H1 (cell line): ENCODE results near the gene ADAM12. TPM values are rescaled to one million over a fixed set of nuclear protein-coding genes. Genes with fewer than 3 reads are reported as not detected.

Source experiments
- BRCA1 ChIP-seq: IDR thresholded peaks from 2 replicates; pipeline ENCODE4 v1.6.1; 2012; ENCODE audit warnings: low read depth, low read length, improper control_type of control experiment
- EP300 ChIP-seq, 2 experiments: IDR thresholded peaks; 1 replicate in 1 of 2; 2 replicates in 1 of 2; pipeline ENCODE4 v1.6.1; 2011 to 2012; ENCODE audit warnings: low read depth in 2 of 2, low read length in 2 of 2, mild to moderate bottlenecking in 2 of 2, borderline replicate concordance in 1 of 2, inconsistent platforms in 1 of 2, moderate library complexity in 1 of 2
- KDM4A ChIP-seq: IDR thresholded peaks from one replicate; pipeline ENCODE4 v1.7.1; 2012; ENCODE audit warnings: low read depth, mild to moderate bottlenecking, moderate library complexity, low read length, inconsistent platforms; ENCODE audit not compliant: severe bottlenecking
- RAD21 ChIP-seq, 2 experiments: IDR thresholded peaks in 1 of 2; conservative IDR thresholded peaks in 1 of 2; 2 replicates each; pipeline ENCODE4 v1.6.1; 2011; ENCODE audit warnings: low read depth in 2 of 2, low read length in 2 of 2, improper control_type of control experiment in 1 of 2, inconsistent platforms in 1 of 2, mild to moderate bottlenecking in 1 of 2, moderate library complexity in 1 of 2
- SAP30 ChIP-seq: fragments of 300-600 bp; sonication (generic); IDR thresholded peaks from 2 replicates; pipeline ENCODE4 v1.7.1; 2012; ENCODE audit warnings: low read length, moderate library complexity, mild to moderate bottlenecking, inconsistent platforms; ENCODE audit not compliant: insufficient read depth, insufficient replicate concordance
- SIRT6 ChIP-seq: IDR thresholded peaks from one replicate; pipeline ENCODE4 v1.7.1; 2012; ENCODE audit warnings: low read length, inconsistent platforms
- SIX5 ChIP-seq: IDR thresholded peaks from 2 replicates; pipeline ENCODE4 v1.6.1; 2011; ENCODE audit warnings: mild to moderate bottlenecking, low read depth, low read length
- SP4 ChIP-seq: IDR thresholded peaks from 2 replicates; pipeline ENCODE4 v1.6.1; 2012; ENCODE audit warnings: low read length, inconsistent platforms
- TEAD4 ChIP-seq: IDR thresholded peaks from 2 replicates; pipeline ENCODE4 v1.6.1; 2012; ENCODE audit warnings: low read depth, low read length, inconsistent platforms, mixed read lengths
- ZNF274 ChIP-seq: IDR thresholded peaks from 2 replicates; pipeline ENCODE4 v1.7.0; 2012; ENCODE audit warnings: low read length, borderline replicate concordance; ENCODE audit errors: extremely low read depth
- polyA plus RNA-seq, 7 experiments: library from polyadenylated mRNA; depleted of rRNA in 3 of 7; stranded (reverse) in 5 of 7; unstranded in 2 of 7; fragments of >200 nt in 5 of 7; fragments of 200-250 nt in 2 of 7; gene quantifications; 1 replicate in 5 of 7; 2 replicates in 1 of 7; 4 replicates in 1 of 7; pipeline versions ENCODE4 v1.2.1 to v1.2.3, GENCODE V29; 2011 to 2013; ENCODE audit warnings: missing spikeins in 2 of 7, mixed read lengths in 2 of 7
- total RNA-seq: library from RNA; stranded (reverse); fragmentation: NEBNext Ultra II Directional; extraction: Animal tissue kit (Norgen Biotek cat#: 25700); gene quantifications from 2 replicates; pipeline ENCODE4 v1.2.1, GENCODE V29; 2021

ADAM12 gene
- total and polyA plus RNA-seq, 2 of the 8 experiments (the other 6 are each of a cell fraction or from before 2014, with no cell fraction given): 0.07 to 0.17 TPM

DNA sequence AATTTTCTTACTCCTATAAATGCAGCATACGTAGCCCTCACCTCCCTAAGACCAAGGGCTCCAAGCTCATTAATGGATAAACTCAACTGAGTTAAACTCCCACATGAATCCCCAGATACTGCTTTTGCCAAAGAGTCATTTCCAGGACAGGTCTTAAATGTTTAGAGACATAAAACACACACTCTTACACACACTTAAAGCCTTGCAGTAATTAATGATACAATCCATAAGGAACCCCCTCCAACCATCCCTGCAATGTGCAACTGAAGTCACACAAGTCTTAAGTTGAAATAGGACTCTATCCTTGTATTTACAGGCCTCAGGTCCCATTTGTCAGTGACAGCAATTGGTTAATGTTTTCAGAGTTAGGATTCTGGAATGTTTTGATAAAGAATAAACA, 297.8 kb downstream of the ADAM12 start (continued):
- TF ChIP-seq EP300 (IDR thresholded peaks at IDR 0.05; ENCODE audit: borderline replicate concordance in 1 of 2, low read depth in 2 of 2, low read length in 2 of 2) (no peak), SIX5 (no peak), KDM4A (no peak), BRCA1 (no peak), SIRT6 (no peak), ZNF274 (no peak), TEAD4 (no peak), RAD21 (IDR thresholded peaks at IDR 0.05 in 1 of 2, conservative IDR thresholded peaks at IDR 0.05 in 1 of 2; ENCODE audit: low read depth in 2 of 2, low read length in 2 of 2) (no peak), SP4 (no peak), SAP30 (no peak)
